Mesenteric fat pad (tissue), 1 donor: ENCODE results near the gene COL8A2. TPM values are rescaled to one million over a fixed set of nuclear protein-coding genes. Genes with fewer than 3 reads are reported as not detected.
"Not testable (repeated sequence)": the region's sequence is repeated elsewhere in the genome, so short reads cannot be mapped to it uniquely, and the experiment has no call there.

Experiments
- DNase-seq: peaks from one replicate; pipeline ENCODE4 v3.0.0-alpha.2; 2020; ENCODE audit warnings: low spot score
- long read RNA-seq: library from polyadenylated mRNA; unstranded; transcript quantifications from one replicate; pipeline ENCODE4 v2.0.0, GENCODE V29; 2020
- total RNA-seq: library from RNA; stranded (reverse); fragmentation: NEBNext Ultra II Directional; extraction: Animal tissue kit (Norgen Biotek cat#: 25700); gene quantifications from one replicate; pipeline ENCODE4 v1.2.1, GENCODE V29; 2021
- donor health status: DM: yes; HTN: yes; CAD: no.

COL8A2 gene
- total RNA-seq: 3.3 TPM
- long read RNA-seq, partial matches to known transcripts: 0 of 2 reads
- long read RNA-seq, other reads (novel, unspliced or antisense): 2 of 2 reads

DNA sequence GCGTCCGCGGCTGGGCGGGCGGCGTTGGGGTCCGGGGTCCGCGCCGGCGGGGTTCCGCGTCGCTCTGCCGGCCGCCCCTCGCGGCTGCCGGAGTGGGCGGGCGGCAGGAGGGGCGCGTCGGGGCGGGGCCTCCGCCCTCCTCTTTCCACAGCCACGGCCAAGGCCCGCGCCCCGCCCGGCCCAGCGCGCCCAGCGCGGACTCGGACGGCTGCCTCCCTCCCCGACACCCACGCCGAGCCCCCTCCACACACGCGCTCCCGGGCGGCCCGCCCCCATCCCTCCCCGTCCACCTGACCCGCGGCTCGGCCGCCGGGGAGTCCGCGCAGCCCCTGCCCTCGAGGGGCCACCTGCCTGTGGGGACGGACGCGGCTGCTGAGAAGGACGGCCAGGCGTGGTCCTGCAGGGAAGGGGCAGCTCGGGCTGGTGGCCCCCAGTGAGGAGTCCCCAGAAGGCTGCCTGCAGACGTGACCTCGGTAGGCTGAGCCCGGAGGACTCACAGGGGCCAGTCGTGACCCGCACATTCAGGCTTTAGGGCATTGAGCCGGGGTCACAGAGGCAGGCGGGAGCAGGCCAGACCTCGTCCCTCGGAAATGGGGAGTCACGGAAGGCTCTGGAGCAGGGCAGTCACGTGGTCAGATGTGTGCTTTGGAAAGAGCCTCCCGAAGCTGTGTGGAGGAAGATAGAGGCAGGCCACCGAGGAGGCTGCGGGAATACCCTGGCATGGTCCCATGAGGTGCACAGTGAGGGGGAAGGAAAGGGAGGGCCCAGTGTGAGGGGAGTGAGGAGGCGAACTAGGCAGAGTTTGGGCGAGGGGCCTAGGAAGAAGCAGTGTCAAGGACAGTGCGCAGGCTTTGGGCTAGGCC lies at the start of gene COL8A2:
COL8A2 (minus strand) TSS at position 94 of the 863 bp plus-strand sequence. CDS start 24,980 bp downstream, outside the sequence.
- DNase-seq: no peak

- DNase-seq: no peak
These were observed 49.7 kb upstream of the COL8A2 start for GRCh38 chr1:36174713-36175112.

- no peak for DNase-seq
These were observed 48.0 kb upstream of the COL8A2 start for GRCh38 chr1:36172983-36173382.

DNA sequence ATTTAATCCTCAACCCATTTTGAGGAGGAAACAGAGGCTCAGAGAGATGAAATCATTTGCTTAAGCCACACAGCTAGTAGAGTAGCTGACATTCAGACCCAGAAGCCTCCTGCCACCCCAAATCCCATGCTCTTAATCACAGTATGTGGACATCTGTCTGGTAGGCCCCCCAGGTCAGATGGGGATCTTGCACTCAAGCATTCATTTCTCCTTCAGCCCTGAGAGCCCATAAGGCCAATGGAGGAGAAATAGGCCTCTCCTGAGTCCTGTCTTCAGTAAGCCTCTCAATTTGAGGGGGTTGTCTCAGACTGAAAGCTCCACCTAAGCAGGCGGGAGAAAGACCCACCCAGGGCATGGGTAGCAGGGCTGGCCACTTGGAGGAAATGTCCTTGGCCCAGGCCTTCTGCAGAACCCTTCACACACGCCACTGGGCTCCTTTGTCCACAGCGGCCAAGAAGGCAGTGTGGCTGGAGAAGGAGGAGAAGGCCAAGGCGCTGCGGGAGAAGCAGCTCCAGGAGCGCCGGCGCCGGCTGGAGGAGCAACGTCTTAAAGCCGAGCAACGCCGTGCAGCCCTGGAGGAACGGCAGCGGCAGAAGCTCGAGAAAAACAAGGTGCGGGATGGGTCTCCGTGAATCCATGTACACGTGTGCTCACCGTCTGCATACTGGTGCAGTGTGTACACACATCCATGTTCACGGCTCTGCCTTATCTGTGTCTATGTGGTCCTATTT lies 47.2 kb upstream of the COL8A2 start:
- no peak for DNase-seq

DNA sequence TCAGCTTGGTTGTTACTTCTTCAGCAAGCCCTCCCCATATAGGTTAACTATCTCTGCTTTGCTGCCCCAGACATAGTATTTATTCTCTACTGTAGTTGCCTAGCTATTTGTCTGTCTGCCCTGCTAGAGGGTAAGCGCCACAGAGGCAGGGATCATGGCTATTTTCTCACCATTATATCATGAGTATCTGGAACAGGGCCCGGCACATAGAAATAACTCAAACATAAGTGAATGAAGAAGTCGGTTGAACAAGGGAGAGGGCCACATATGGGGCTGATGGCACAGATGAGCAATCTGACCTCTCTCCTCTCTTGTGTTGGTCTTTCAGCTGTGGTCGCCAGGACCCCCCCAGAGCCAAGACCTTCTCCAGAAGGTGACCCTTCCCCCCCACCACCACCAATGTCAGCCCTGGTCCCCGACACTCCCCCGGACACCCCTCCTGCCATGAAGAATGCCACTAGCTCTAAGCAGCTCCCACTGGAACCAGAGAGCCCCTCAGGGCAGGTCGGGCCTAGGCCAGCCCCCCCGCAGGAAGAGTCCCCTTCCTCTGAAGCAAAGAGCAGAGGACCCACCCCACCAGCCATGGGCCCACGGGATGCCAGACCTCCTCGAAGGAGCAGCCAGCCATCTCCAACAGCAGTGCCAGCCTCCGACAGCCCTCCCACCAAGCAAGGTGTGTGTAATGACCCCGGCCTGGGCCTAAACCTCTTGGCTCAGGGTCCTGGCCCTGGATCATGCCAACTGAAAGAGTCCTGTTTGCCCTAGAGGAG lies 45.8 kb upstream of the COL8A2 start:
- no peak for DNase-seq

DNA sequence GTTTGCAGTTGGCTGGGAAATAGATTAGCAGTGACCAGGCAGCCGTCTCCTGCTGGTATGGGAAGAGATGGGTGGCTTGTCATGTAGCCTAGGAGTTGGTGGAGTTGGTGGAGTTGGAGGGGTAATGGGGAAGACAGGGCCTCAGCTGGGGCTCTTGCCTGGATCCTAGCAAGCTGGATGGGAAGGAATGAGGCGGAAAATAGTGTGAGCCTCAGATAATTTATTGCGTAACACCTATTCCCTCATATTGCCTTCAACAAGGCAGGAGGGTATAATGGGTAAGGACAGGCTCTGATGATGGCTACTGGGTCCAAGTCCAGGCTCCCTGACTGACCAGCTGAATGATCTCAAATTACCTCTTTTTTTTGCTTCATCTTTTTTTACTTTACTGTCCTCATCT lies 43.5 kb upstream of the COL8A2 start:
- no peak for DNase-seq

GRCh38 chr1:36166938-36167905 lies 42.2 kb upstream of the COL8A2 start:
- DNase-seq: no peak

DNA sequence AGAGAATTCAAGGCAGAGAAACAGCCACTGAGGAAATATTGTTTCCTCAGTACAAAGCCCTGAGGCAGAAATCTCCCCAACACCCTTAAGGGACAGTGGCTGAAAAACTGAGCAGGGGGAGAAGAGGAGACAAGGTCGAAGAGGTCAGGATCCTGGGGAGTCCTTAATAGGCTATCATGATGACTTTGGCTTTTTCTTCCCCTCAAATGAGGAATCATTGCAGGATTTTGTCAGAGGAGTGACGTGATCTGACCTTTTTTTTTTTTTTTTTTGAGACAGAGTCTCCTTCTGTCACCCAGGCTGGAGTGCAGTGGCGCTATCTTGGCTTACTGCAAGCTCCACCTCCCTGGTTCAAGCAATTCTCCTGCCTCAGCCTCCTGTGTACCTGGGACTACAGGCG lies 41.1 kb upstream of the COL8A2 start:
- DNase-seq: no peak

DNA sequence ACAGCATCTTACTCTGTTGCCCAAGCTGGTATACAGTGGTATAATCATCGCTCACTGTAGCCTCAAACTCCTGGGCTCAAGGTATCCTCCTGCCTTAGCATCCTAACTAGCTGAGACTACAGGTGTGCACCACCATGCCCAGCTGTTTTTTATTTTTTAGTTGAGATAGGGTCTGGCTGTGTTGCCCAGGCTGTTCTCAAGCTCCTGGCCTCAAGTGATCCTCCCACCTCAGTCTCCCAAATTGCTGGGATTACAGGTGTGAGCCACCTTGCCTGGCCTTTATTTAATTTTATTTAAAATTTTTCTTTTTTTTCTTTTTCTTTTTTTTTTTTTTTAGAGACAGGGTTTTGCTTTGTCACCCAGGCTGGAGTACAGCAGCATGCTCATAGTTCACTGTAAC lies 40.1 kb upstream of the COL8A2 start:
- DNase-seq: no peak

DNA sequence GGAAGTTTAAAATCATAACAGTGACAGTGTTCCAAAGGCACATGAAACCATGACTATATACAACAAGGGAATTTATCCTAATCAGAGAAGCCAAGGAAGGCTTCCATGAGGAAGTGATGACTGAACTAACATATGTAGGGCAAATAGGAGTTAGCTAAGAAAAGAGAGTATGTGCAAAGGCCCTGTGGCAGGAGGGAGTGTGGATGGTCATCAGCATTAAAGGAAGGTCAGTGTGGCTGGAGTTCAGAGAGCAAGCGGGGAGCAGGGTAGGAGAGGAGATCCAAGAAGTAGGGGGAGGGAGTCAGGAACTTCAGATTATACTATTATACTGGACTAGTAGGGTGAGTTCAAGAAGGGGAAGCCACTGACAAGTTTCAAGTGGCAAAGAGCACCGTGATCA lies 39.3 kb upstream of the COL8A2 start:
- DNase-seq: no peak

- DNase-seq: no peak
These were observed 38.4 kb upstream of the COL8A2 start for GRCh38 chr1:36163426-36163825.

GRCh38 chr1:36162680-36163239 lies 37.7 kb upstream of the COL8A2 start:
- DNase-seq: no peak

- no peak for DNase-seq
These were observed 36.9 kb upstream of the COL8A2 start for GRCh38 chr1:36161641-36162531.

GRCh38 chr1:36160949-36161485 lies 36.0 kb upstream of the COL8A2 start:
- DNase-seq: no peak

DNA sequence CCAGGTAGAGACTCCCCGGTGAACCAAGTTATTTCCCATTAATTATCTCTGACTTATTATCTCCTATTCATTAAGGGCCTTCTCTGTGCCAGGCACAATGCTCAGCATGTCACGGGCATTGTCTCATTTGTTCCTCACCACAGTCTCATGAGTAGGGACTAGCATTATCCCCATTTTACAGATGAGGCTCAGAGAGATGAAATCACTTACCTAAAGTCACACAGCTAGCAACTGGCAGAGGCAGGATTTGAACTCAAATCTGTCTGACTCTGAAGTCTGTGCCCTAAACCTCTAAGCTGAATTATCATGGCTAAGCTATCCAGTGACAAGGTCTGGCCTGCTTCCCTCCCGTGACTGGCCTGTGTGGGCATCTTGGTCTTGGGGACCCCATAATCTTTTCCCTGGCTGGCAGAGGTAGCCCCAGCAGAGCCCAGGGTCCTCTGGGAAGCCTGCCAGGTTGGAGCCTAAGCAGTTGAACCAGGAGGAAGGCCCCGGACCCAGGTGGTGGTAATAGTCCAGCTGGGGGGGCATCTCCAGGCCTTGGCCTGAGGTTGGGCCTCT lies 35.4 kb upstream of the COL8A2 start:
- DNase-seq: no peak

DNA sequence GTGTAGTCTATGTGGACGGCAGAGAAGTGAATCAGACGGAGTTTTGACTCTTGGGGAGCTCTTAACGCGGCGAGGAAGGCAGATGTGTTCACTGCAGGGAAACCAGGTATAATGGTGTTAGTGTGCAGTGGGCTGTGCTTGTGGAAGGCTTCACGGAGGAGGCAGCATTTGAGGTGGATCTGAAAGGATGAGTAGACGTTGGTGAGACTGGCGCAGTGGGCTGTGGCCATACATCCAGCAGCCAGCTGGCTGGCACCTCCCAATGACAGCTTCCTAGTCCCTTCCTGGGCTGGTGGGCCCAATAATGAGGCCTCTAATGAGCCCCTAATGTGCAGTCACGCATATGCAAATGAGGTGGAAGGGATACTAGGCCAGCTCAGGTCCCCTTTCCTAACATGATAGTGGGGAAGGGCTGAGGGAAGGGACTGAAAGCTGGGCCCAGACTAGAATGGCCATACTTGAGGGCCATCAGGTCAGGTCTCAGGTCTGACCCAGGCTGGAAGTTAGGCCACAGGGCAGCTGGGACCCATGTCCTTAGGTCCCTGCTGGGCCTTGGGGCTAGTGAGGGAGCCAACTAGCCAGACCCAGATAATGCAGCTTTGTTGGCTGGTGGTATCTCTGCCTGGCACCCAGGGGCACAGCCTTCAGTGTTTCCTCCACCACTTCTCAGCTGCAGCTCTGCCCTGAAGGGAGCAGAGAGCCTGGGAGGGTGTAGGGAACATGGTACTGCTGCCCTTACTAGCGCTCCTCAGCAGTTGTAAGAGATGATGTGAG lies 34.8 kb upstream of the COL8A2 start:
- no peak for DNase-seq

DNA sequence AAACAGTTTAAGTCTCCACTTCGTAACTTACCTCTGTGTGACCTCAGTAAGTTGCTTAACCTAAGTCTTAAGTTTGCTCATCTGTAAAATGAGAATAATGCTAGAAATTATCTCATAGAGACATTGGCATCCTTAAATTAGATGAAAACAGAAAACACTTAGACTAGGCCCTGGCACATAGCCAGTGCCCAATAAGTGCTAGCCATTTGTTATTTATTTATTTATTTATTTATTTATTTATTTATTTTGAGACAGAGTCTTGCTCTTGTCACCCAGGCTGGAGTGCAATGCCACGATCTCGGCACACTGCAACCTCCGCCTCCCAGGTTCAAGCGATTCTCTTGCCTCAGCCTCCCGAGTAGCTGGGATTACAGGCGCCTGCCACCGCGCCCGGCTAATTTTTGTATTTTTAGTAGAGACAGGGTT lies 33.8 kb upstream of the COL8A2 start:
- not testable (repeated sequence) for DNase-seq
